ENCODE results near the gene FARP1. TPM values are rescaled to one million over a fixed set of nuclear protein-coding genes. Genes with fewer than 3 reads are reported as not detected.

Gene FARP1
- polyA plus RNA-seq, 2 of the 4 experiments (the other 2 are of a cell fraction): 9.4 to 13.0 TPM

DNA sequence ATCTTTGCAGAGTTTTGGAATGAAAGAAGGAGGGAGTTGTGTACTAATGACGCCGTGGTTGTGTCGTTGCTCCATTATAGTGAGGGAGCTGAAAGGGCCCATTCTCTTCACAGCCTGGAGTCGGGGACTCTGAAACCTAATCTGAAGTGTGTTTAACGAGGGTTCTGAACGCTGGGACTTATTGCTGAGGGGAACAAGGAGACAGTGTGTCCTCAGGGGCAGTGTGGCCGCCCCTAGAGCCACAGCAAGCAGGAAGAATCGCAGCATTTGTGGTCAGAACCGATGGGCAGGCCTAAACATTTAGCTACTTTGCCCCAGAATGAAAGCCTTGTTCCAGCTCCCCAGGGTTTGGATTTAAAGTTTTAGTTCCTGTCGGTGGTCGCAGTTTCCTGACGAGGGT is 190.6 kb downstream of the FARP1 start:
- TF ChIP-seq, protein P1, sequence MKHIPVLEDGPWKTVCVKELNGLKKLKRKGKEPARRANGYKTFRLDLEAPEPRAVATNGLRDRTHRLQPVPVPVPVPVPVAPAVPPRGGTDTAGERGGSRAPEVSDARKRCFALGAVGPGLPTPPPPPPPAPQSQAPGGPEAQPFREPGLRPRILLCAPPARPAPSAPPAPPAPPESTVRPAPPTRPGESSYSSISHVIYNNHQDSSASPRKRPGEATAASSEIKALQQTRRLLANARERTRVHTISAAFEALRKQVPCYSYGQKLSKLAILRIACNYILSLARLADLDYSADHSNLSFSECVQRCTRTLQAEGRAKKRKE (CRISPR knock-in tag; IDR thresholded peaks at IDR 0.05; ENCODE audit: low read depth): no peak
- no peak for TF ChIP-seq ZFP36 (IDR thresholded peaks at IDR 0.05; ENCODE audit: borderline replicate concordance, partially characterized antibody)
- TF ChIP-seq HDAC2 (IDR thresholded peaks at IDR 0.05): no peak
- TF ChIP-seq, protein P2, sequence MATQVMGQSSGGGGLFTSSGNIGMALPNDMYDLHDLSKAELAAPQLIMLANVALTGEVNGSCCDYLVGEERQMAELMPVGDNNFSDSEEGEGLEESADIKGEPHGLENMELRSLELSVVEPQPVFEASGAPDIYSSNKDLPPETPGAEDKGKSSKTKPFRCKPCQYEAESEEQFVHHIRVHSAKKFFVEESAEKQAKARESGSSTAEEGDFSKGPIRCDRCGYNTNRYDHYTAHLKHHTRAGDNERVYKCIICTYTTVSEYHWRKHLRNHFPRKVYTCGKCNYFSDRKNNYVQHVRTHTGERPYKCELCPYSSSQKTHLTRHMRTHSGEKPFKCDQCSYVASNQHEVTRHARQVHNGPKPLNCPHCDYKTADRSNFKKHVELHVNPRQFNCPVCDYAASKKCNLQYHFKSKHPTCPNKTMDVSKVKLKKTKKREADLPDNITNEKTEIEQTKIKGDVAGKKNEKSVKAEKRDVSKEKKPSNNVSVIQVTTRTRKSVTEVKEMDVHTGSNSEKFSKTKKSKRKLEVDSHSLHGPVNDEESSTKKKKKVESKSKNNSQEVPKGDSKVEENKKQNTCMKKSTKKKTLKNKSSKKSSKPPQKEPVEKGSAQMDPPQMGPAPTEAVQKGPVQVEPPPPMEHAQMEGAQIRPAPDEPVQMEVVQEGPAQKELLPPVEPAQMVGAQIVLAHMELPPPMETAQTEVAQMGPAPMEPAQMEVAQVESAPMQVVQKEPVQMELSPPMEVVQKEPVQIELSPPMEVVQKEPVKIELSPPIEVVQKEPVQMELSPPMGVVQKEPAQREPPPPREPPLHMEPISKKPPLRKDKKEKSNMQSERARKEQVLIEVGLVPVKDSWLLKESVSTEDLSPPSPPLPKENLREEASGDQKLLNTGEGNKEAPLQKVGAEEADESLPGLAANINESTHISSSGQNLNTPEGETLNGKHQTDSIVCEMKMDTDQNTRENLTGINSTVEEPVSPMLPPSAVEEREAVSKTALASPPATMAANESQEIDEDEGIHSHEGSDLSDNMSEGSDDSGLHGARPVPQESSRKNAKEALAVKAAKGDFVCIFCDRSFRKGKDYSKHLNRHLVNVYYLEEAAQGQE (IDR thresholded peaks at IDR 0.05): no peak
- no peak for TF ChIP-seq CHD4 (IDR thresholded peaks at IDR 0.05; ENCODE audit: borderline replicate concordance)
- TF ChIP-seq, protein P3, sequence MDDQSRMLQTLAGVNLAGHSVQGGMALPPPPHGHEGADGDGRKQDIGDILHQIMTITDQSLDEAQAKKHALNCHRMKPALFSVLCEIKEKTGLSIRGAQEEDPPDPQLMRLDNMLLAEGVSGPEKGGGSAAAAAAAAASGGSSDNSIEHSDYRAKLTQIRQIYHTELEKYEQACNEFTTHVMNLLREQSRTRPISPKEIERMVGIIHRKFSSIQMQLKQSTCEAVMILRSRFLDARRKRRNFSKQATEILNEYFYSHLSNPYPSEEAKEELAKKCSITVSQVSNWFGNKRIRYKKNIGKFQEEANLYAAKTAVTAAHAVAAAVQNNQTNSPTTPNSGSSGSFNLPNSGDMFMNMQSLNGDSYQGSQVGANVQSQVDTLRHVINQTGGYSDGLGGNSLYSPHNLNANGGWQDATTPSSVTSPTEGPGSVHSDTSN (IDR thresholded peaks at IDR 0.05): no peak
- no peak for TF ChIP-seq NR3C1 (IDR thresholded peaks at IDR 0.05)
- TF ChIP-seq MYC (IDR thresholded peaks at IDR 0.05; ENCODE audit: borderline replicate concordance, low read length): no peak
- no peak for TF ChIP-seq RCOR1 (IDR thresholded peaks at IDR 0.05; ENCODE audit: low read depth, low read length)
- no peak for TF ChIP-seq HEYL (CRISPR knock-in tag; IDR thresholded peaks at IDR 0.05)
- TF ChIP-seq CBX8 (IDR thresholded peaks at IDR 0.05): no peak
- TF ChIP-seq TFCP2L1 (CRISPR knock-in tag; IDR thresholded peaks at IDR 0.05): no peak
- H3K9me3 ChIP-seq: no peaks in the 10 kb centered on the region
- DNase-seq (ENCODE audit: low read depth in 1 of 2, low spot score in 1 of 2) (no peak), ATAC-seq (no peak), FAIRE-seq (no peak)
- no peak overlapping the region for H3K4me3 ChIP-seq
- H3K4me1 ChIP-seq: no peaks in the 10 kb centered on the region
- POLR2A ChIA-PET: no interaction called here
- CTCF ChIA-PET: interaction anchor here (1.4 kb wide), 1 partner anchor 16 kb away, joined by 5 read pairs; no protein-coding TSS in a partner anchor
- H3K27ac ChIP-seq: no peak overlapping the region
- no peak overlapping the region for H3K4me2 ChIP-seq
- 84% methylated on average over 12 of the region's 12 CpGs for WGBS (ENCODE audit: missing lambda C conversion rate)

DNA sequence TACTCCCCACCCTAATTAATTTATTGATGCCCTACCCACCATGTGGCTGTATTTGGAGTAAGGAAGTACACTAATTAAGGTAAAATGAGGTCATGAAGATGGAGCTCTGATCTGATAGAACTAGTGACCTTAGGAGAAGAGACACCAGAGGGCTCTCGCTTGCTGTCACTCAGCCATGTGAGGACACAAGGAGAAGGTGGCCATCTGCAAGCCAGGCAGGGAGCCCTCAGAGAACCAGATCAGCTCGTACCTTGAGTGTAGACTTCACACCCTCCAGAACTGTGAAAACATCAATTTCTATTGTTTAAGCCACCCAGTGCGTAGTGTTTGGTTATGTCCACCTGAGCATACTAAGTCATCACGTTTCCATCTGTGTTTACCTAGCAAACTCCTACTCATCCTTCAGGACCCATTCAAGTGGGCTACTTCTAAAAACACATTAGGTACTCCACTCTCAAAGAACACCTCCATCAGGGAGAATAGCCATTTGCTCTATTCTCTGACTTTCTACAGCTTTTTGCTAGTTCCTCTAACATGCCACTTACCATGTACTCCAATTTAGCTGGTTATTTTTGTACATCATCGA is 191.8 kb downstream of the FARP1 start:
- DNase-seq (ENCODE audit: low read depth in 1 of 2, low spot score in 1 of 2) (no peak), ATAC-seq (no peak), FAIRE-seq (no peak)
- TF ChIP-seq HDAC2 (IDR thresholded peaks at IDR 0.05) (no peak), POLR2AphosphoS2 (conservative IDR thresholded peaks at IDR 0.05; ENCODE audit: low read length) (no peak), MYC (IDR thresholded peaks at IDR 0.05; ENCODE audit: borderline replicate concordance, low read length) (no peak), CBX2 (IDR thresholded peaks at IDR 0.05; ENCODE audit: borderline replicate concordance, low read depth) (no peak), KDM1A (IDR thresholded peaks at IDR 0.05; ENCODE audit: low read depth) (no peak), ZNF302 (CRISPR knock-in tag; IDR thresholded peaks at IDR 0.05) (no peak), SREBF2 (IDR thresholded peaks at IDR 0.05) (no peak), CEBPB (IDR thresholded peaks at IDR 0.05) (no peak), HEYL (CRISPR knock-in tag; IDR thresholded peaks at IDR 0.05) (no peak), HOXB5 (CRISPR knock-in tag; IDR thresholded peaks at IDR 0.05) (no peak)
- TF ChIP-seq, protein P4, sequence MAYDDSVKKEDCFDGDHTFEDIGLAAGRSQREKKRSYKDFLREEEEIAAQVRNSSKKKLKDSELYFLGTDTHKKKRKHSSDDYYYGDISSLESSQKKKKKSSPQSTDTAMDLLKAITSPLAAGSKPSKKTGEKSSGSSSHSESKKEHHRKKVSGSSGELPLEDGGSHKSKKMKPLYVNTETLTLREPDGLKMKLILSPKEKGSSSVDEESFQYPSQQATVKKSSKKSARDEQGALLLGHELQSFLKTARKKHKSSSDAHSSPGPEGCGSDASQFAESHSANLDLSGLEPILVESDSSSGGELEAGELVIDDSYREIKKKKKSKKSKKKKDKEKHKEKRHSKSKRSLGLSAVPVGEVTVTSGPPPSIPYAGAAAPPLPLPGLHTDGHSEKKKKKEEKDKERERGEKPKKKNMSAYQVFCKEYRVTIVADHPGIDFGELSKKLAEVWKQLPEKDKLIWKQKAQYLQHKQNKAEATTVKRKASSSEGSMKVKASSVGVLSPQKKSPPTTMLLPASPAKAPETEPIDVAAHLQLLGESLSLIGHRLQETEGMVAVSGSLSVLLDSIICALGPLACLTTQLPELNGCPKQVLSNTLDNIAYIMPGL (CRISPR knock-in tag; IDR thresholded peaks at IDR 0.05; ENCODE audit: borderline replicate concordance): no peak
- TF ChIP-seq, protein P3 (IDR thresholded peaks at IDR 0.05): no peak
- Histone ChIP-seq H3K4me2 (no peak overlapping the region), H3K4me1 (no peaks in the 10 kb centered on the region), H3K9me3 (no peaks in the 10 kb centered on the region), H3K4me3 (no peak overlapping the region), H3K27ac (no peak overlapping the region)
- 88% methylated on average over 5 of the region's 5 CpGs for WGBS (ENCODE audit: missing lambda C conversion rate)
- ChIA-PET CTCF (no interaction called here), POLR2A (no interaction called here)

All from A549 (cell line).